ENCODE measurements around the gene ANKRD63.

- TF ChIP-seq POLR2A (IDR thresholded peaks at IDR 0.05) (no peak), CTCF (IDR thresholded peaks at IDR 0.05) (no peak)
Measured at GRCh38 chr15:40282869-40283614, at the start of gene ANKRD63.
